ENCODE data around the gene FOXL2NB.

DNA sequence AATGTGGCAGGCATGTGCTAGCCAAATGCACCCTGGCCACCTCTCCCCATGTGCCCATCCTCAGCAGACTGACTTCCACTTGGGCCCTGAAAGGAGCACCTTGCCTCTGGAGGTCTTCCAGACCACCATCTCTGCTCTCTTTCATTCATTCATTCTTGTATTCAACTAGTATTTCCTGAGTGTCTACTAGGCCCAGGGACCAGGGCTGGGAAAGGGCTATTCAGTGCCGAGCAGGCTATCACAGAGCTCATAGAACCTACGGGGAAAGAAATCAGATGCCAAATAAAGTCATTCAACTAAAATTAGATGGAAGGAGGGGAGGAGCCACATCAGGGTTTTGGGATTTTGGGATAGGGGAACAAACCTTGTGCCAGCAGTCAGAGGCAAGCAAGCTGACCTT, 40.2 kb downstream of the FOXL2NB start:
- TF ChIP-seq POLR2AphosphoS5 (IDR thresholded peaks at IDR 0.05; ENCODE audit: borderline replicate concordance, low read depth, low read length) (no peak), EZH2 (IDR thresholded peaks at IDR 0.05) (no peak), FOXP2 (optimal IDR thresholded peaks at IDR 0.05; ENCODE audit: control extremely low read depth, extremely low read length, insufficient read depth) (no peak)

All from SK-N-MC (cell line).